ENCODE data around the gene C9orf72. TPM values are rescaled to one million over a fixed set of nuclear protein-coding genes. Genes with fewer than 3 reads are reported as not detected.

The C9orf72 gene
- total and polyA plus RNA-seq, 2 of the 8 experiments (the other 6 are each of a cell fraction or from before 2014, with no cell fraction given): 7.2 to 17.5 TPM

DNA sequence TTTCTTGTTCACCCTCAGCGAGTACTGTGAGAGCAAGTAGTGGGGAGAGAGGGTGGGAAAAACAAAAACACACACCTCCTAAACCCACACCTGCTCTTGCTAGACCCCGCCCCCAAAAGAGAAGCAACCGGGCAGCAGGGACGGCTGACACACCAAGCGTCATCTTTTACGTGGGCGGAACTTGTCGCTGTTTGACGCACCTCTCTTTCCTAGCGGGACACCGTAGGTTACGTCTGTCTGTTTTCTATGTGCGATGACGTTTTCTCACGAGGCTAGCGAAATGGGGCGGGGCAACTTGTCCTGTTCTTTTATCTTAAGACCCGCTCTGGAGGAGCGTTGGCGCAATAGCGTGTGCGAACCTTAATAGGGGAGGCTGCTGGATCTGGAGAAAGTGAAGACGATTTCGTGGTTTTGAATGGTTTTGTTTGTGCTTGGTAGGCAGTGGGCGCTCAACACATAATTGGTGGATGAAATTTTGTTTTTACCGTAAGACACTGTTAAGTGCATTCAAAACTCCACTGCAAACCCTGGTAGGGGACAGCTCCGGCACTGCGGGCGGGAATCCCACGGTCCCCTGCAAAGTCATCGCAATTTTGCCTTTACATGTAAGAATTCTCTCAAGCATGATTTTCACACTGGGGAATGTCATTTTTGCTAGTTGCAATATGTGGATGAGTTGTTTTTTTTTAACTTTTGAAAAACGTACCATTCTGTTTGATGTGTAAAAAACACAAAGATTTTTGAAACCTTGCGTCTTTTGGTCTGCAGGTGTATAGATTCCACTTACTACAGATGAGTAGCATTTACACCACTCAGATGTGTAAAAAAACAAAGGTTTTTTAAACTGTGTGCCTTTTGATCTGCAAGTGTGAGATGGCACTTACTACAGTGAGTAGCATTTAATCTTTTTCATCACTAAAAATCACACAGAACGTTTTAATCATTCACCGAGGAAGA lies 631 bp upstream of the C9orf72 start:
- Histone ChIP-seq H4K91ac (replicated peaks; ENCODE audit: insufficient read length, low read length) (no peak overlapping the region), H3K79me1 (ENCODE audit: low read depth, low read length) (0 out of 2 replicates have a peak, but pooled peaks cover 2% of the 10 kb centered on the region), H3K79me2 (ENCODE audit: control insufficient read depth in 1 of 2, insufficient read depth in 2 of 2, low read length in 2 of 2) (peaks cover 0 to 26% of the 10 kb centered on the region in 2 experiments; a peak in 2 of 4 replicates), H3K9me3 (ENCODE audit: insufficient read depth in 2 of 2, low read depth in 1 of 2, low read length in 1 of 2) (peaks cover 5 to 10% of the 10 kb centered on the region in 2 experiments; a peak in 2 of 4 replicates), H2AK5ac (ENCODE audit: low read depth, low read length) (no peak overlapping the region), H3K4me1 (replicated peaks in 1 of 4; ENCODE audit: control insufficient read depth in 3 of 4, insufficient read depth in 4 of 4, low read length in 3 of 4) (peaks cover 0 to 5% (median 1%) of the 10 kb centered on the region in 4 experiments; a peak in 4 of 7 replicates), H3K4ac (replicated peaks; ENCODE audit: insufficient read length, low read depth, low read length) (no peak overlapping the region), H3K9ac (replicated peaks in 1 of 4; ENCODE audit: extremely low read depth in 1 of 4, low read depth in 3 of 4, low read length in 3 of 4) (peak overlapping the region; percentile 53 to 90 (median 78)), H3K23ac (ENCODE audit: insufficient read length) (no peak overlapping the region), H2BK20ac (ENCODE audit: low read length) (no peak overlapping the region), H3K23me2 (ENCODE audit: low read depth, low read length) (peaks cover 7% of the 10 kb centered on the region), H4K8ac (ENCODE audit: extremely low read depth, insufficient read depth, low read length) (no peak overlapping the region), H4K20me1 (replicated peaks in 1 of 2; ENCODE audit: control insufficient read depth in 1 of 2, insufficient read depth in 2 of 2, low read length in 2 of 2) (peaks cover 0 to 4% of the 10 kb centered on the region in 2 experiments), H2AFZ (ENCODE audit: low read length) (peak overlapping the region; percentile 95), H3K18ac (ENCODE audit: extremely low read depth, low read length) (peak overlapping the region; percentile 48; the same call in 1 of the 2 replicates), H3K56ac (replicated peaks; ENCODE audit: insufficient read length, low read depth, low read length) (peak overlapping the region; percentile 50), H3K27me3 (replicated peaks in 1 of 4; ENCODE audit: control insufficient read depth in 3 of 4, extremely low read depth in 1 of 4, insufficient read depth in 3 of 4, low read length in 3 of 4) (no peaks in the 10 kb centered on the region; a peak in 1 of 7 replicates), H3K4me3 (ENCODE audit: extremely low read depth in 1 of 4, insufficient read depth in 2 of 4, low read depth in 3 of 4, low read length in 4 of 4) (peak overlapping the region; percentile 71 to 87 (median 76)), H3K14ac (ENCODE audit: insufficient read length) (no peak overlapping the region), H3K4me2 (ENCODE audit: insufficient read depth in 1 of 2, low read depth in 2 of 2, low read length in 2 of 2) (peak overlapping the region; percentile 78 to 89), H2BK120ac (replicated peaks; ENCODE audit: low read depth, low read length) (no peak overlapping the region), H4K5ac (ENCODE audit: insufficient read length, low read depth, low read length) (no peak overlapping the region), H2BK15ac (ENCODE audit: low read length) (no peak overlapping the region), H3K27ac (ENCODE audit: low read depth, low read length) (peak overlapping the region; percentile 78; the same call in 1 of the 2 replicates), H2BK12ac (ENCODE audit: low read depth, low read length) (0 out of 2 replicates have a peak overlapping the region, but pooled peaks have one; percentile 55), H2BK5ac (ENCODE audit: low read depth, low read length) (peak overlapping the region; percentile 79), H3K36me3 (ENCODE audit: control insufficient read depth in 2 of 4, insufficient read depth in 4 of 4, low read length in 3 of 4) (no peaks in the 10 kb centered on the region)
- DNase-seq (ENCODE audit: low read depth in 1 of 2, low spot score in 2 of 2) (peak; percentile 91 to 95), FAIRE-seq (peak; percentile 95)
- 6% methylated on average over 35 of the region's 35 CpGs; no CpG with 5 or more reads in 1 of the 2 experiments for WGBS, 2 experiments (ENCODE audit: extremely low coverage in 1 of 2, insufficient coverage in 1 of 2, insufficient read length in 1 of 2, insufficient replicate concordance in 2 of 2, low coverage in 1 of 2, low lambda C conversion rate in 2 of 2, missing lambda C conversion rate in 1 of 2)
- POLR2A ChIA-PET (ENCODE audit: partially characterized antibody): interaction anchor here (0.6 to 1.9 kb wide), 6 partner anchors 15 to 545 kb away, joined by 3 to 6 read pairs (median 4); no protein-coding TSS in a partner anchor
- CTCF ChIA-PET (ENCODE audit: partially characterized antibody): interaction anchor here (2.3 kb wide), 1 partner anchor 37 kb away, joined by 7 read pairs; no protein-coding TSS in a partner anchor
- TF ChIP-seq POLR2A (IDR thresholded peaks at IDR 0.05; ENCODE audit: control extremely low read depth in 1 of 2, low read depth in 2 of 2, low read length in 2 of 2) (peak; percentile 71 to 91), SAP30 (IDR thresholded peaks at IDR 0.05; ENCODE audit: insufficient read depth, insufficient replicate concordance, low read length) (peak; percentile 73), EGR1 (IDR thresholded peaks at IDR 0.05; ENCODE audit: borderline replicate concordance, low read depth, low read length) (peak; percentile 96), CHD2 (IDR thresholded peaks at IDR 0.05; ENCODE audit: low read length) (peak; percentile 73), JUND (IDR thresholded peaks at IDR 0.05; ENCODE audit: low read length) (peak; percentile 63; the same call in 1 of the 2 replicates), HDAC2 (IDR thresholded peaks at IDR 0.05; ENCODE audit: borderline replicate concordance in 1 of 2, low read depth in 2 of 2, low read length in 2 of 2) (peak in 1 of 2 experiments; percentile 19; a peak in 1 of 4 replicates), EP300 (IDR thresholded peaks at IDR 0.05; ENCODE audit: borderline replicate concordance in 1 of 2, low read depth in 2 of 2, low read length in 2 of 2) (0 out of 3 replicates have a peak, but pooled peaks of 1 of the 2 experiments have one; percentile 35), CREB1 (IDR thresholded peaks at IDR 0.05) (peak; percentile 99), TAF1 (IDR thresholded peaks at IDR 0.05; ENCODE audit: low read depth, low read length) (peak; percentile 92)
- TF ChIP-seq, protein P1, sequence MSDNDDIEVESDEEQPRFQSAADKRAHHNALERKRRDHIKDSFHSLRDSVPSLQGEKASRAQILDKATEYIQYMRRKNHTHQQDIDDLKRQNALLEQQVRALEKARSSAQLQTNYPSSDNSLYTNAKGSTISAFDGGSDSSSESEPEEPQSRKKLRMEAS (IDR thresholded peaks at IDR 0.05): peak; percentile 85
